GM18951 (cell line): Measurements from ENCODE around the gene HMBS.
"Not testable (repeated sequence)": the region's sequence is repeated elsewhere in the genome, so short reads cannot be mapped to it uniquely, and the experiment has no call there.

Experiments
- POLR2A ChIP-seq: IDR thresholded peaks from 4 replicates; pipeline ENCODE4 v1.6.1; 2011; ENCODE audit warnings: mild to moderate bottlenecking; ENCODE audit not compliant: insufficient read length, insufficient read depth; ENCODE audit errors: extremely low read depth
- in situ Hi-C: fragments of 300-500 bp; cut with MboI; formaldehyde crosslinking; loops from one replicate; pipeline ENCODE4 v1.12.0; 2022; ENCODE audit warnings: low sequenced_read_pairs, mixed read lengths, inconsistent platforms; ENCODE audit not compliant: unreplicated experiment

The HMBS gene

GRCh38 chr11:119100246-119100970, 15.7 kb downstream of the HMBS start:
- in situ Hi-C loops = no loop called here

DNA sequence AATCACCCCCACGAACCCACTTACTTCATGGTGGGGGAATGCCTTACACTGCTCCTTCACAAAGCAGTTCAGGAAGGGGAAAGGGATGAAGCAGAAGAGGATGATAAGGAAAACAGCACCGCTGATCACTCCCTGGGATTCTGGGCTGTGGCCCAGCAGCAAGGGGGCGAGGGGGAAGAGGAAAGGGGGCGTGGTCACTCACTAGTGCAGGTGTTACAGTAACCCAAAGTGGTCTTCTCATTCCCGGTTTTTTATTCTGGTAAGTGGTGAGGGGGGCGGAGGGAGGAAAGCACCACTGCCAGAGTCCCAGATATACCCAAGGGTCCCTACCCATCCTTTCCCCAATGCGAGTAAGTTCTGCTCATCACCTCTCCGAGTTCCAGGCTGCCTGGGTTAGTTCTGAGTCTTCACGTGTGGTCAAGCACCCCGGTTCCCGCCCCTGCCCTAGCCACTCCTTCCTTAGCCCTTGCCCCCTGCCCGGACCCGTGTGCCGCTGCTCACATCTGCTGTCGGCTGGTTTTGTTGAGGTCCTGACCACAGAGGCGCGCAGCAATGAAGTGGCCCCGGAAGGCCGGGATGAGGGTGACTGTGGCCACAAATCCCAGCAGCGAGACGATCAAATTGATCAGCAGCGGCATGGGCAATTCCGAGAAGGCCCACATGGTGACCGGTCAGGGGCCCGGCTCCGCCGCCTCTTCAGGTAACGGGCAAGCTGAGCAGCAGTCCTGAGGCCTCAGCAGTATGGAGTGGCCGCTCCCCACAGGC, 16.5 kb downstream of the HMBS start:
- in situ Hi-C loops = no loop called here
- TF ChIP-seq POLR2A = peak; percentile 51

More at GRCh38 chr11:119100246-119100970, 15.7 kb downstream of the HMBS start:
- TF ChIP-seq POLR2A = no peak

DNA sequence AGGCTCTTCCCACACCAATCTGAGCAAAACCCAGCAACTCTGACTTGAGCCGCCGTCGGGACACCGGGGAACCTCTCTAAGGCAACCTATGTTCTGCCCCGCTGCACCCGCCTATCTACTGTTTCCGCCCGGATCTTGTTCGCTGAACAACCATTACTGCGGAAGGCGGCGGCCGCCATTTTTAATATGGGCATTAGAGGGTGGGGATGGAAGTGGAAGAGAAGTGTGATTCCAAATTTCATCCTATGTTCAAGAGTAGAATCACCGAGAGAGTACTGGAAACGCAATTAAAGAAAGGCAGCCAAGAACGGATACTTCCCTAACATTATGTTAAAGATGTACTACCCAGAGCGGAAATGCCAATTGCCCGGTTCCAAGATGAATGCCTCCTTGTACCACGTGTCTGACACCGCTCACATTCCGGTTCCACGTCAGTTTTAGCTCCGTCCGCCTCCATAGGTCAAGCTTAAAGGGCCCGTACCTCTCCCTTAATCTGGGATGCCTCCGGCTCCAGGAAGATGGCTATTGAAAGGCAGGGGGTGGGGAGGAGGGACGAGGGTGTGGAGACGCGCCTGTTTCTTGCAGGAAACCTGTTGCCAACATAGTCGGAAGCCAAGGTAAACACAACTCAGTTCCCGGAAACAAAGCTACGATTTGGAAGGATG, 17.2 kb downstream of the HMBS start, which contains the start of gene DPAGT1:
DPAGT1 (minus strand) TSS at position 95 of the 665 bp plus-strand sequence. CDS start 198 bp downstream, outside the sequence.
- in situ Hi-C loops = no loop called here
- TF ChIP-seq POLR2A = no peak

DNA sequence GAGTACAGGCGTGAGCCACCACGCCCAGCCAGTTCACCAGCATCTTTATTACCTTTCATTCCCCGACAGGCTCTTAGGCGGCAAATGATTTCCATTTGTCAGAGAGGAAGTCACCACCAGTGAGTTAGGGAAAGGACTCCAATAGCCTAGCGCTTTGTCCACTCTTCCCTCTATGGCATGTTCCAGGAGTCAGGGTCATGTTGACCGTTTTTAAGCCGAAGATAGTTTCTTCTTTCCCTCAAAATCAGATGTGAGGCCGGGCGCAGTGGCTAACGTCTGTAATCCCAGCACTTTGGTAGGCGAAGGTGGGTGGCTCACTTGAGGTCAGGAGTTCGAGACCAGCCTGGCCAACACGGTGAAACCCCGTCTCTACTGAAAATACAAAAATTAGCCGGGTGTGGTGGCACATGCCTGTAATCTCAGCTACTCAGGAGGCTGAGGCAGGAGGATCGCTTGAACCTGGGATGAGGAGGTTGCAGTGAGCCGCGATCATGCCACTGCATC, 18.5 kb downstream of the HMBS start:
- in situ Hi-C loops = not testable (repeated sequence)

DNA sequence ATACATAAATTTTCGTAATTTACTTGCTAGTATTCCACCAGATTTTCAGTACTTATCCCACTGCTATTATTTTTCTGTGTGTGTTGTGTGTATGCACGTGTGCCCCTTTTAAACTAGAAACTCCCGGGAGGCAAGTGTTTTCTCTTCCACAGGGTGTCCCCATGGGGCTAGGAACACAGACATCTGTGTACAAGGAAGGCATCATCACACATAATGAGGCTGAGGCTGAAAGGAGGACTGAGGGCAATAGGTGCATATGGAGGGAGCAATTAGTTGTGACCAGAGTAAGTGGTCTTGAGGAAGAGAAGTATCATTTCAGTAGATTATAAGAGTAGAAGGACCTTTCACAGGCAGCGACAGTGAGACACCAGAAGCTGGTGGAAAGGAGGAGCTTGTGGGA, 19.1 kb downstream of the HMBS start:
- in situ Hi-C loops = no loop called here
- TF ChIP-seq POLR2A = no peak

DNA sequence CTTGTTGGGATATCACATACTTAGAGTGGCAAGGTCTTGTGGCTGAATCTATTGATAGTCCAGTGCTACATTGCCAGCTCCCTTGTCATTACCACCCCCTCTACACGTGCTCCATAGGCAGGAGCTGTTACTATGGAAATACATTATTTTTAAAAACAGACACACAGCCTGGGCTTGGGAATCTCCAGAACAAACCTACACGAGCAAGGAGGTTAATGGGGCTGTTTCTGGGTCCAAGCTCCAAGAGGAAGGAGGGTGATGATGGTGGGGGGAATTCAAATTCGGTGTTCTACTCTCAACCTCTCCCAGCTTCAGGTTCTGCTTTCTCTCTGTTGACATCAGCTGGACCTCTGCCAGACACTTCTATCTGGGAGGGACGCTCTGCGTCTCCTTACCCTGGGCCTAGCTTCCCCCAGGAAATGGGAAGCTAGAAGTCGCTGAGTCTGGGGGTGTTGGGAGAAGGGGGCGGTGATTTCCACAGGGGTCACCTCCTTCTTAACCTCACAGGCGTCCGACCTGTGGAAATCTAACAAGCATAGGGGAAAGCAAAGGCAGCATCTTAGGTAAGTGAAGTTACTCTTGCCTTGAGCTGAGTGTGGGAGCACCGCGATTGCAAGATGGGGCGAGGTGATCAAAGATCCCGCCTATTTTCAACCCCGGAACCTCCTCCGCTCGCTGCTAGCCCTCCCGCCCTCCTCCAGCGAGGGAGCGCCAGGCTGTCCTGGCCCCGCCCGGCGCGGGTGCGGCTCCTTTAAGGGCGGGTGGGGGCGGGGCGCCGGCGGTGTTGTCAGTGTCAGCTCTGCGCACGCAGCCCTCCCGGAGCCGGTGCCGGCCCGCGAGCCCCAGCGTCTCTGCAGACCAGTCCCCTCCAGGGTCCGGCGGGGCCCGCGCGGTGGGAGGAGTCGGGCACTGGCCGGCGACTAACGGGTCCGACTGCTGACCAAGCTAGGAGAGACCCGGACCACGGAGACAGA, 22.2 kb downstream of the HMBS start, which contains the start of gene C2CD2L:
C2CD2L (plus strand) TSS at position 781 of the 974 bp plus-strand sequence. CDS start 398 bp downstream, outside the sequence.
- peak; percentile 72 for TF ChIP-seq POLR2A
- in situ Hi-C loops = no loop called here

DNA sequence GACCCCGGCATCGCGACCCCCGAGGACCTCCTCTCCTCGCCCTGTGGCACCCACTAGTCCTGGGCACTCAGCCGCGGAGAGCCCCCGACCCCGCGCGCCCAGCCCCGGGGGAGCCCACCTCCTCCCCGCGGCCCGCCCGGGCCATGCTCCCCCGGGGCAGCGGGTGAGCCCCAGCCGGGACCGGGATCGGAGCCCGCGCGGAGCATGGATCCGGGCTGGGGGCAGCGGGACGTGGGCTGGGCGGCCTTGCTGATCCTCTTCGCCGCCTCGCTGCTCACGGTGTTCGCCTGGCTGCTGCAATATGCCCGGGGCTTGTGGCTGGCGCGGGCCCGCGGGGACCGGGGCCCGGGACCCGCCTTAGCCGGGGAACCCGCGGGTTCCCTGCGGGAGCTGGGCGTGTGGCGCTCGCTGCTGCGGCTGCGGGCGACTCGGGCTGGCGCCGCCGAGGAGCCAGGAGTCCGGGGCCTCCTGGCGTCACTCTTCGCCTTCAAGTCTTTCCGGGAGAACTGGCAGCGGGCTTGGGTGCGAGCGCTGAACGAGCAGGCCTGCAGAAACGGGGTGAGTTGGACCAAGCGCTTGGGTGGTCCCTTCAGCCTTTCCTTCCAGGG, 23.0 kb downstream of the HMBS start:
- no peak for TF ChIP-seq POLR2A
- in situ Hi-C loops = no loop called here

- no peak for TF ChIP-seq POLR2A
- in situ Hi-C loops = no loop called here
Observed at GRCh38 chr11:119108146-119108856, 23.6 kb downstream of the HMBS start.

DNA sequence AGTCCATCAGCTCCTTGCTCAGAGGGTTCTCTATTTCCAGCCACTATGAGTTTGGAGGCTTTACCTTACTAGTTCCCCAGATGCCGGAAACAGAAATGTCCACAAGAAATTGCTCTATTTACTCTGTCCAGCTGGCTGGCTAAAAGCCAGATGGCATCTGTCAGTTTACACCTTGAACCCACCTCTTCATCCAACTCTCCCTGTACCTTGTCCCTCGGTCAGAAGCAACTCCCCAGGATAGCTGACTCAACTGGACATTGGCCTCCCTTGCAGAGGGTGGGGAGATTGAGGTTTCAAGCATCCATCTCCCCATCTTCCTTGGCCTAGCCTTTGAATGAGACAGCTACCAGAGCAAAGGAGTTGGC, 24.2 kb downstream of the HMBS start:
- no peak for TF ChIP-seq POLR2A
- in situ Hi-C loops = no loop called here

GRCh38 chr11:119109843-119110242, 25.2 kb downstream of the HMBS start:
- no peak for TF ChIP-seq POLR2A
- in situ Hi-C loops = no loop called here

GRCh38 chr11:119110439-119110838, 25.8 kb downstream of the HMBS start:
- no peak for TF ChIP-seq POLR2A

DNA sequence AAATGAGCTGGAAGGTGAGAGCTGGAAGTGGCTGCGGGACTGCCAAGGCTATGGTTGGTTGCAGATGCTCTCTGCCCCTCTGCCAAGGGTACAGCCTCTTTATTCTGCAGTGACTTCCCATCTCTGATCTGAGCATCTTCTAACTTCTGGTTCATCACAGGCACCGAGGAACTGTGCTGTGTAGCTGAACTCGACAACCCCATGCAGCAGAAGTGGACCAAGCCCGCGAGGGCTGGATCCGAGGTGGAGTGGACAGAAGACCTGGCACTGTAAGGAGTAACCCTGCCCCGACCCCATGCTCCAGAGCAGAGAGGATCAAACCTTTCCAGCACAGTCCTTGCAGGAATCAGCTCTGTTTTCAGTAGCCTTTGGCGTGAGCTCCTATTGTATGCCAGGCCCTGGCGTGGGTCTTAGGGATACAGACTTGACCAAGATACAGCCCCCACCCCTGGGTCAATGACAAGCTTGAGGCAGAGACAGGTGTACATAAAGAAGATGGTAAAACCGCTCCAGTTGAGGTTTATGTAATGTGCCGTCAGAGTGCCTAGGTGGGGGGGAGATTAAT, 26.8 kb downstream of the HMBS start:
- in situ Hi-C loops = no loop called here
- no peak for TF ChIP-seq POLR2A

More at GRCh38 chr11:119110439-119110838, 25.8 kb downstream of the HMBS start:
- in situ Hi-C loops = no loop called here
